22Rv1 (cell line): Measurements from ENCODE around the gene UMODL1.

Experiments used
- H3K27ac ChIP-seq: fragments of 450-650 bp; 2 replicates; pipeline ENCODE4 v1.5.1; 2017
- CTCF ChIP-seq: fragments of 450-650 bp; IDR thresholded peaks from 2 replicates; pipeline ENCODE4 v1.5.1; 2017; ENCODE audit warnings: mild to moderate bottlenecking
- ZFX ChIP-seq: fragments of 450-650 bp; IDR thresholded peaks from 2 replicates; pipeline ENCODE4 v1.6.1; 2017; ENCODE audit warnings: antibody characterized with exemption, borderline replicate concordance

The UMODL1 gene

DNA sequence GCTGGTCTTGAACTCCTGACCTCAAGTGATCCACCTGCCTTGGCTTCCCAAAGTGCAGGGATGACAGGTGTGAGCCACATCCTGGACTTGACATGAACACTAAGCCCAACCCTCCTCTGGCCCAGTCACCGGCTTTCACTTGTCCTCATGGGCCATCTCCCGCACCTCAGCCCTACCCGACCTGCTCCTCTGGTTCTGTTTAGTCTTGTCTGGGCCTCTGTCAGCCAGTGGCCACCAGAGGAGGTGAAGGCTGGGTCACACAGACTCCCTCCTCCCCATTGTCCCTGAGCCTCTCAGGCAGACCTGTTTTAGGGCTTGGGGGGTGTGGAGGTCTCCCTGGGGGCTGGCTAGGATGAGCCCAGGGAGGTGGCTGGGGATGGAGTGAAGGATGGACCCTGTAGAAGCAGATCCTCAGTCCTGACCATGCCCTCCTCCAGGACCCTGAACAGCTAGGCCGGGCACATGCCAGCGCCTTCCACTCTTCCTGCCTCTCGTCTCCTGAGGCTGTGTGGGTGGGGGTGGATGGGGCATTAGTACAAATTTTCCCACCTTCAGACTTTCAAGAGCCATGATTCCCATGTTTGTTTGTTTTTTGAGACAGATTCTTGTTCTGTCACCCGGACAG lies 26.1 kb upstream of the UMODL1 start:
- TF ChIP-seq CTCF (no peak), ZFX (no peak)

DNA sequence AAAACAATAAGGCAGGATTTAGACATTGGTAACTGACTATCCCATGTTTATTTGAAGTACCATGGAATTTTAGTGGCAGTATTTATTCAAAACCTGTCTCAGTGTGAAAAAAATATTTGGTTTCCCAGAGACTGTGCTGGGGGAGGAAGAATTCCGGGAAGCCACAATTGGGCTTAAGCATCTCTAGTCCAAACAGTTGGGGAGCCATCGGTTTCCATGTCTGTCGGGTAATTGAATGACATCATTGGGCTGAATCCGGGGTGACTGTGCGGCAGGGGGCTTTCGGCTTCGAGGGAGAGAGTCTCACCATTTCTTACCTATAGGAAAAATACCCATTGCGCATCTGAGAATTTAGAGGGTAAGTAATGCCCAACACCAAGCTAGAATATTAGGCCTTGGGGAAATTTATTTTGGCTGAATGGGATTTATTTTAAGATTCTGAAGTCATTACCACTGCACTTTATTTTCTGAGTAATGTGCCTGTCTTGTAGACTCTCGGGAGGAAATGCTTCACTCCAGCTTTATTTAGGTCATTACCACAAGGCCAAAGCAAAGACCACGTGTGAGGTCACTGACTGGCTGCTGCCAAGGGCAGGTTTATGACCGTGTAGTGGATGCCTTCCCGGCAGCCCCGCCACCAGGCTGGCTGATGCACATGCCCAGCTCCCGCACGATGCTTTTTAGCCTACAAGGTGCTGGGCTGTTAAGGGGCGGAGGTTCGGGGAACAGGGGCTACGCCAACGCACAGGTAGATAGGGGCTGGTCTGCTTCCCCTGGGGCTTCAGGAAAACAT lies 23.1 kb upstream of the UMODL1 start:
- no peak overlapping the region for H3K27ac ChIP-seq
- TF ChIP-seq ZFX, result no peak
- no peak for TF ChIP-seq CTCF

More for the DNA sequence above, 26.1 kb upstream of the UMODL1 start:
- no peak overlapping the region for H3K27ac ChIP-seq

- no peak overlapping the region for H3K27ac ChIP-seq
- TF ChIP-seq CTCF (no peak), ZFX (no peak)
These were observed 22.1 kb upstream of the UMODL1 start for GRCh38 chr21:42048870-42049577.

DNA sequence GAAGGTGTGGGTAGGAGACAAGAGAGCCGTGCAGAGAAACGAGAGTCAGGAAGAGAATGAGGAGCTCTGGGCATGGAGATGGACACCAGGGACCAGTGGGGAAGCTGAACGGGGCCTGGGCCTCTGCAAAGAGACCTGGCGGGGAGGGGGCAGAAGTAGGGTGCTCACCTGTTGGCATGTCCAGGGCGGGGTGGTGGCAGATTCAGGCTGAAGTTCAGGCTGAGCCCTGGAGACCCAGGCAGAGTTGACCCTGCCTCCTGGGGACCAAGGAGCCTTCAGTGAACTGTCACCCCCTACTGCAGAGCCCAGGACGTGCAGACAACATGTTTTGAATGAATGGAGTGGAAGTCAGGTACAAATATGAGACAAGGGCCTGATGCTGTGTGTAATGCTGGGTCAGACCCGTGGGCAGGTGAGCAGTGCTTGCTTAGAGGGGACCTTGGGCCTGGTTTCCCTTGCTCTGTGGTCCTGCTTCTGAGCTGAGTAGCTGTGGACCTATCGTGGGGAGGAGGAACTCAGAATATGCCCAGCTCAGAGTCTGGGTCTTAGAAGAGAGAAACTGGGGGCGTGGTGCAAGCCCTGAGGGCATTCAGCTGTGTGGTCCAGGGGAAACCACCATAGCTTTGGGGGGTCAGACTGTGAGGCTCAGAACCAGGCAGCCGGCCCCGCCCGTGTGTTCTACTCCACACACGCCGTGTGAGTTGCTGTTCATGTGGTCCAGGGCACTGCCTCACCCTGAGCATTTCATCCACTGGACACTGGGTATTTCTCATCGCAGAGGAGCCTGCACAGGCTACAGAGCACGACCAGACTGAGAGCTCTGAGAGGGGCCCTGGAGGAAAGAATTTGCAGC lies 21.3 kb upstream of the UMODL1 start:
- no peak overlapping the region for H3K27ac ChIP-seq
- no peak for TF ChIP-seq ZFX
- no peak for TF ChIP-seq CTCF

DNA sequence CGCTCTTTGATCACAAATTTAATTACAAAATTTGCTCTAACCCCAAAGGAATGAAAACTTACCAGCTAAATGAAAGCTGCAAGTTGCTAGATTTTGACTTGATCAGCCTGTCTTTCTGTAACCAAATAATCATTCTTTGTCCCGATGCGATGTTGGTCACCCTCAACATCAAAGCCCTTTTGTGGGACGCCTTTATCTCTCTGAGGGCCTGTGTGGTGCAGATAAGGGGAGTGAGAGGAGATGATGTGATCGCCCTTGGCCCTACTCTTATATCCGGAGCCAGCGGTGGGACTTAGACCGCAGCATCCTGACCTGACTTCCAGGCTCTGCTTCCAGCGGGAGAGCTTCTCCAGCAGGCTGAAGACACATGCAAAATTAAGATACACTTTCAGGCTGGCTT lies 19.3 kb upstream of the UMODL1 start:
- TF ChIP-seq CTCF (no peak), ZFX (no peak)
- no peak overlapping the region for H3K27ac ChIP-seq

DNA sequence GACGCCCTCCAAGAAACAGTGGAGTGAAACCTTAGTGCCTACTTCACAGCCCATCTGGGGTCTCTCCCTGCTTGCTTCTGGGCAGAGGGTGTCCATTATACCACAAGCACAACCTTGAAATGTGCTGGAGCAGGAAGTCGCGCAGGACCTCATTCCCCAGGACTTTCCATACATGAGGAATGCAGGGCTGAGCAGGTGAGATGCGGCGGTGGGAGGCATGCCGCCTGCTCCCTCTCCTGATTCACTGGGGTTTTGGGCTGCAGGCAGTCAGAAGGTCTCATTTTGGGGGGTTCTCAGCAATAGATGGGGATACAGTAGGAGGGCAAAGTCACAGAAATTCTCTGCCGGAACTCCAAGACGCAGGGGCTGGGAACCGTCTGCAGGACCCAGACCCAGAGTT lies 15.7 kb upstream of the UMODL1 start:
- TF ChIP-seq ZFX (no peak), CTCF (no peak)
- no peak overlapping the region for H3K27ac ChIP-seq
